Panc1 (cell line): ENCODE results near the gene ADAD2. TPM values are rescaled to one million over a fixed set of nuclear protein-coding genes. Genes with fewer than 3 reads are reported as not detected.

Experiments
- ATAC-seq: fragments of 200-7000 bp; cut with Tn5 transposase; 2 replicates; pipeline ENCODE4 v1.9.1; 2020; ENCODE audit warnings: mild to moderate bottlenecking, moderate library complexity
- BruUV-seq: library from RNA; stranded (reverse); fragments of 400-500 nt; replicated peaks from 2 replicates; lab custom pipeline; 2021; lab: Mats Ljungman, UMichigan
- CTCF ChIA-PET: fragments of 300-600 bp; sonication (Branson Sonifier 250); formaldehyde crosslinking; loops from one replicate; lab custom pipeline; 2022; ENCODE audit warnings: antibody characterized with exemption; lab: Charles Lee
- POLR2A ChIA-PET: fragments of 300-600 bp; sonication (Branson Sonifier 250); formaldehyde crosslinking; loops from one replicate; lab custom pipeline; 2022; ENCODE audit warnings: antibody characterized with exemption; lab: Charles Lee
- DNase-seq: peaks from one replicate; pipeline ENCODE4 v3.0.0-alpha.2; 2010; ENCODE audit warnings: low read depth, low spot score
- H3K27ac ChIP-seq: 2 replicates; pipeline ENCODE4 v1.5.1; 2011; ENCODE audit warnings: mild to moderate bottlenecking, low read length, inconsistent platforms
- H3K27me3 ChIP-seq: fragments of 200-500 bp; sonication (Bioruptor generic); 2 replicates; pipeline ENCODE4 v1.6.0; 2014; ENCODE audit warnings: low read length, inconsistent platforms; ENCODE audit not compliant: control insufficient read depth, insufficient read depth
- H3K36me3 ChIP-seq: fragments of 200-500 bp; sonication (Bioruptor generic); 2 replicates; pipeline ENCODE4 v1.5.1; 2014; ENCODE audit warnings: inconsistent platforms, mild to moderate bottlenecking, low read length, moderate library complexity; ENCODE audit not compliant: control insufficient read depth, insufficient read depth
- H3K4me1 ChIP-seq: 2 replicates; pipeline ENCODE4 v1.5.1; 2011; ENCODE audit warnings: inconsistent platforms, mild to moderate bottlenecking, low read length, moderate library complexity; ENCODE audit not compliant: control insufficient read depth, insufficient read depth
- H3K4me3 ChIP-seq, 2 experiments: 2 replicates each; pipeline ENCODE4 v1.5.1; 2011 to 2012; ENCODE audit warnings: low read depth in 2 of 2, low read length in 2 of 2, mild to moderate bottlenecking in 2 of 2, inconsistent platforms in 1 of 2, moderate library complexity in 1 of 2
- H3K9me3 ChIP-seq: fragments of 200-500 bp; sonication (Bioruptor generic); 2 replicates; pipeline ENCODE4 v1.5.1; 2014; ENCODE audit warnings: low read depth, mild to moderate bottlenecking, inconsistent platforms, low read length, moderate library complexity; ENCODE audit not compliant: control insufficient read depth, insufficient read depth
- POLR2AphosphoS5 ChIP-seq: IDR thresholded peaks from 2 replicates; pipeline ENCODE4 v1.6.1; 2012; ENCODE audit warnings: mild to moderate bottlenecking, low read depth, low read length, moderate library complexity
- REST ChIP-seq, 2 experiments: IDR thresholded peaks; 2 replicates each; pipeline ENCODE4 v1.6.1; 2011 to 2012; ENCODE audit warnings: low read depth in 2 of 2, control low read depth in 1 of 2, low read length in 1 of 2, mild to moderate bottlenecking in 1 of 2, moderate library complexity in 1 of 2; ENCODE audit not compliant: insufficient read depth in 1 of 2
- SIN3A ChIP-seq: IDR thresholded peaks from 2 replicates; pipeline ENCODE4 v1.6.1; 2012; ENCODE audit warnings: low read depth, mild to moderate bottlenecking, low read length, moderate library complexity, borderline replicate concordance; ENCODE audit not compliant: insufficient read depth
- TCF7L2 ChIP-seq: IDR thresholded peaks from 2 replicates; pipeline ENCODE4 v1.6.1; 2011; ENCODE audit warnings: mild to moderate bottlenecking, low read depth, low read length, inconsistent platforms
- in situ Hi-C: cut with HindIII; loops from 2 replicates; pipeline ENCODE4 v1.10.0; 2016; ENCODE audit warnings: low sequenced_read_pairs, low pct_unique_long_range_greater_than_20kb
- intact Hi-C: fragments of 100-400 bp; cut with micrococcal nuclease; formaldehyde crosslinking; loops from one replicate; pipeline ENCODE4 v1.10.0; 2022; ENCODE audit not compliant: unreplicated experiment
- total RNA-seq: library from RNA; stranded (reverse); gene quantifications from one replicate; pipeline ENCODE4 v1.2.1, GENCODE V29; 2021; ENCODE audit not compliant: unreplicated experiment
- TF ChIP-seq, protein P1 (sequence below): fragments of 450-650 bp; IDR thresholded peaks from 2 replicates; pipeline ENCODE4 v1.5.1; 2017; ENCODE audit warnings: mild to moderate bottlenecking

Gene ADAD2
- total RNA-seq, 1 experiment from 2014 or later: not detected

DNA sequence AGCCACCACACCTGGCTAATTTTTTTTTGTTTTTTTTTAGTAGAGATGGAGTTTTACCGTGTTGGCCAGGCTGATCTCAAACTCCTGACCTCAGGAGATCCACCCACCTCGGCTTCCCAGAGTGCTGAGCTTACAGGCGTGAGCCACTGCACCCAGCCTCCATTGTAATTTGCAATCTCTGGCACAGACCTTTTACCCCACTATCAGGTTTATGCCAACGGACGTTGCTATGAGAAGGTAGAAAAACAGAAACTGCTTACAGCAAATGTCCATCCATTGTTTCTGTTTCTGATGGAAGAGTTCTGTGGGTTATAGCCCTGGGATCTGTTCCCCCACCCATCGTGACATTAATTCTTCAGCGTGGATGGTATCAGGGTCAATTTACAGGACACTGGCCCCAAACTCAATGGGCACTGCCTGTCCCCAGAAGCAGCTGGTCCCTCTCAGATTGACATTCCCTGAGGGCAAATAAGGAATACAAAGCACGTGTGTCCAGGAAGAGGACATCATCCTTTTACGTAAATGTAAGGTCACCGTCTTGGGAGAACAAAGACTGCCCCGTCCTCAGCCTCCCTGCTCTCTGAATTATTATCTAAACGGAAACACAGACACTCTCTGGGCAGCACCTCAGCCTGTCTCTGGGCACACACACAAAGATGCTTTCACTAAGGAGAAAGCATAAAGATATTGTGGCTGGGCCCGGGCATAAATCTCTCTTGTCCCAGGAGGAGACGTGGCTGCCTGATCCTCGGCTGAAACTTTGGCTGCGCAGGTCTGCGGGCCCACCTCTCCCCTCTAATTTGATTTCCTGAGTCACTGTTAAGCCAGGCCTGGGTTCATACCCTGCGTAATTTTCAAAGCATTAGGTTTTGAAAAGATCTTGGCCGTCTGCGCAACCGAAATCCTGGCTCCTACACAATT is 43.6 kb downstream of the ADAD2 start:
- in situ Hi-C loops (no loop called here), intact Hi-C loops (no loop called here)
- no peak for DNase-seq
- no peak for TF ChIP-seq POLR2AphosphoS5
- TF ChIP-seq SIN3A: no peak
- TF ChIP-seq, protein P1, sequence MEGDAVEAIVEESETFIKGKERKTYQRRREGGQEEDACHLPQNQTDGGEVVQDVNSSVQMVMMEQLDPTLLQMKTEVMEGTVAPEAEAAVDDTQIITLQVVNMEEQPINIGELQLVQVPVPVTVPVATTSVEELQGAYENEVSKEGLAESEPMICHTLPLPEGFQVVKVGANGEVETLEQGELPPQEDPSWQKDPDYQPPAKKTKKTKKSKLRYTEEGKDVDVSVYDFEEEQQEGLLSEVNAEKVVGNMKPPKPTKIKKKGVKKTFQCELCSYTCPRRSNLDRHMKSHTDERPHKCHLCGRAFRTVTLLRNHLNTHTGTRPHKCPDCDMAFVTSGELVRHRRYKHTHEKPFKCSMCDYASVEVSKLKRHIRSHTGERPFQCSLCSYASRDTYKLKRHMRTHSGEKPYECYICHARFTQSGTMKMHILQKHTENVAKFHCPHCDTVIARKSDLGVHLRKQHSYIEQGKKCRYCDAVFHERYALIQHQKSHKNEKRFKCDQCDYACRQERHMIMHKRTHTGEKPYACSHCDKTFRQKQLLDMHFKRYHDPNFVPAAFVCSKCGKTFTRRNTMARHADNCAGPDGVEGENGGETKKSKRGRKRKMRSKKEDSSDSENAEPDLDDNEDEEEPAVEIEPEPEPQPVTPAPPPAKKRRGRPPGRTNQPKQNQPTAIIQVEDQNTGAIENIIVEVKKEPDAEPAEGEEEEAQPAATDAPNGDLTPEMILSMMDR: no peak
- no peak for TF ChIP-seq TCF7L2
- no peak for TF ChIP-seq REST (IDR thresholded peaks at IDR 0.05; ENCODE audit: insufficient read depth in 1 of 2, low read depth in 2 of 2, low read length in 1 of 2)
- H3K4me1 ChIP-seq: peaks cover 3% of the 10 kb centered on the region
- no peak overlapping the region for H3K4me3 ChIP-seq
- no peak overlapping the region; the same call in 1 of the 2 replicates for H3K27ac ChIP-seq
- H3K36me3 ChIP-seq: no peaks in the 10 kb centered on the region
- H3K27me3 ChIP-seq: no peaks in the 10 kb centered on the region
- ChIA-PET POLR2A (no interaction called here), CTCF (no interaction called here)
- H3K9me3 ChIP-seq: no peaks in the 10 kb centered on the region
- no TSS peak for BruUV-seq
- ATAC-seq: no peak

- ATAC-seq (no peak), DNase-seq (no peak)
- no TSS peak for BruUV-seq
- TF ChIP-seq, protein P1: no peak
- TF ChIP-seq POLR2AphosphoS5 (no peak), REST (IDR thresholded peaks at IDR 0.05; ENCODE audit: insufficient read depth in 1 of 2, low read depth in 2 of 2, low read length in 1 of 2) (no peak)
- no peaks in the 10 kb centered on the region; the same call in 1 of the 2 replicates for H3K4me1 ChIP-seq
- in situ Hi-C loops: no loop called here
- POLR2A ChIA-PET: no interaction called here
- no peaks in the 10 kb centered on the region for H3K36me3 ChIP-seq
- no peaks in the 10 kb centered on the region for H3K27me3 ChIP-seq
- intact Hi-C loops: no loop called here
- no peak overlapping the region for H3K27ac ChIP-seq
- CTCF ChIA-PET: no interaction called here
- no peak overlapping the region for H3K4me3 ChIP-seq
- H3K9me3 ChIP-seq: no peaks in the 10 kb centered on the region
These were observed 45.7 kb downstream of the ADAD2 start for GRCh38 chr16:84236671-84237070.
